ENCODE data around the gene DST.
A peak's percentile ranks its signal among the peaks of the same experiment; 100 is the strongest.

DST gene

DNA sequence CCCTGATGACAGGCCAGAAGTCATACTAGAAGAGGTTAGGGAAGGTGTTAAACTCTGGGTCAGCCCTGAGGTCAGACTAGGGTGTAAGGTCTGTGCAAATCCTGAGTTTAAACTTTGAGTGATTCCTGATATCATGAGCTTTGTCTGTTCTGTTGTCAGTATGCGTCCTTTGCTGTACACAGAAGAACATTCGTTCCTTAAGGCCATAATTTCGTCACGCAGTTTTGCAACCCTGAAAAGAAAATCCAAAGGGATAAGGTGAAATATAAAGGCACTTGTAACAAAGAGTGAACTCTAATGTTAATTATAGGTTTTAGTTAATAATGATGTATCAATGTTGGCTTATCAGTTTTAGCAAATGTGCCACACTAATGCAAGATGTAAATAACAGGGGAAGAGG is 2.3 kb downstream of the DST start:
- no peak for DNase-seq (ENCODE audit: low read depth in 1 of 2, low spot score in 1 of 2)
- TF ChIP-seq JUND (IDR thresholded peaks at IDR 0.05; ENCODE audit: low read depth) = no peak
- in situ Hi-C loops (cut with HindIII; ENCODE audit: low pct_unique_long_range_greater_than_20kb, low sequenced_read_pairs) = no loop called here

DNA sequence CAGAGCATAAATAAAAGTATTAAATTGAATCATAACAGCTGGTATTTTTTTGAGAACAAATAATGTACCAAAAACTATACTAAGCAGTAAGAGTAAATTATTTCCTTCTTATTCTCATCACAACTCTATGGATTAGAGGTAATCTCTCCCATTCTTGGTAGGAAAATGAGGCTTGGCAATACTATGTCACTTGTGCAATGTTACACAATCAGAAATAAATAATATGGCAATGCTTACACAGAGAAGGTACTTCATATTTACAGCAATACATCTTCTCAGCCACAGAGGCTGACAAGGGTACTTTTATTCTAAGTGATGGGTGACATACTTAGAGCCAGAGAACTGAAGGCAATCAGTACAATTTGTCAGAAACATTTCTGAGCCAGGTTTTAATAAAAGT is 3.9 kb downstream of the DST start:
- TF ChIP-seq JUND (IDR thresholded peaks at IDR 0.05; ENCODE audit: low read depth) = no peak
- no peak for DNase-seq (ENCODE audit: low read depth in 1 of 2, low spot score in 1 of 2)
- in situ Hi-C loops (cut with HindIII; ENCODE audit: low pct_unique_long_range_greater_than_20kb, low sequenced_read_pairs) = no loop called here

DNA sequence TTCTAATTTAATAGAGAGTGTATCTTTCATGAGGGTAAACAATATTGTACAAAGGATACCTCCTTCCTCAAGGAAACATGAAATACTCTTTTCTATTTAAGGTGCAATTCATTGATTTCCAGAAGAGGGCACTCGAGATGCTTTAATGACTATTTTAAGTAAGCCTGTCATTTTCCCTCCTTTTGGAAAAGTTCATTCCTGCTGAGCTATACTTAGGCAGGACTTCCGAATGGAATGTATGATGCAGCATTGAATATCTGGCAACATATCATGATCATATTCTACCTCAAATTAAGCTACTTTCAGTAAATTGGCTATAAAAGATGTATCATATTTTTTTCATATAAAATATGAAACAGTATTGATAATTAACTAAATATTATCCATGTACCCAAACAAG is 5.0 kb downstream of the DST start:
- no peak for TF ChIP-seq JUND (IDR thresholded peaks at IDR 0.05; ENCODE audit: low read depth)
- DNase-seq (ENCODE audit: low read depth in 1 of 2, low spot score in 1 of 2) = peak; percentile 4 to 70
- in situ Hi-C loops (cut with HindIII; ENCODE audit: low pct_unique_long_range_greater_than_20kb, low sequenced_read_pairs) = no loop called here

DNA sequence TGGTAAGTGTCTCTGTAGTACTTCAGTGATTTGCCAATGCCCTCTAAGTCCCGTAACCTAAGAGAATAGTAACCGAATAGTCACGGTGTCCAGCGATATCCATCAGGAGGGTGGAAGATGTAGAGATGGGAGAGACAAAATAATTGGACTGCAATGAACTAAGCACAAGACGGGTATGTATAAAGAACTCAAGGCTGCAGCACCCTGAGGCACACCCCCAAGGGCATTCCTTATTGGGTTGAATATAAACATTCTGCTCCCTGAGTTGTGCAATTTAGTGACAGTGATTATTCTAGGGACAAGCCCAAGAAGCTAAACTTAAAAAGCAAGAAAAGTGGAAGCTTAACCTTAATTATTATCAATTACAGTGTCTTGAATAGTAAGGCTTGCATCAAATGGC is 14.6 kb downstream of the DST start:
- no peak for TF ChIP-seq JUND (IDR thresholded peaks at IDR 0.05; ENCODE audit: low read depth)
- DNase-seq (ENCODE audit: low read depth in 1 of 2, low spot score in 1 of 2) = peak in 1 of 2 experiments; percentile 22
- in situ Hi-C loops (cut with HindIII; ENCODE audit: low pct_unique_long_range_greater_than_20kb, low sequenced_read_pairs) = no loop called here

DNA sequence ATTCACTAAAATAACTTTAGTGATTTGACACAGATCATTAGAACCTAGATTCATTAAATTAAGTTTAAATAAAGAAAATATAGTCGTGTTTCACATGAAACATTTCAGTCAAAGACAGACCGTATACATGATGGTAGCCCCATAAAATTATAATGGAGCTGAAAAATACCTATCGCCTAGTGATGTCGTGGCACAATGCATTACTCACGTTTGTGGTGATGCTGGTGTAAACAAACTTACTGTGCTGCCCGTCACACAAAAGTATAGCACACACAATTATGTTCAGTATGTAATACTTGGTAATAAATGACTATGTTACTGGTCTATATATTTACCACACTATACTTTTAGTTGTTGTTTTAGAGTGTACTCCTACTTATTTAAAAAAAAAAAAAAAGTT is 17.3 kb downstream of the DST start:
- in situ Hi-C loops (cut with HindIII; ENCODE audit: low pct_unique_long_range_greater_than_20kb, low sequenced_read_pairs) = no loop called here
- DNase-seq (ENCODE audit: low read depth in 1 of 2, low spot score in 1 of 2) = no peak
- no peak for TF ChIP-seq JUND (IDR thresholded peaks at IDR 0.05; ENCODE audit: low read depth)

DNA sequence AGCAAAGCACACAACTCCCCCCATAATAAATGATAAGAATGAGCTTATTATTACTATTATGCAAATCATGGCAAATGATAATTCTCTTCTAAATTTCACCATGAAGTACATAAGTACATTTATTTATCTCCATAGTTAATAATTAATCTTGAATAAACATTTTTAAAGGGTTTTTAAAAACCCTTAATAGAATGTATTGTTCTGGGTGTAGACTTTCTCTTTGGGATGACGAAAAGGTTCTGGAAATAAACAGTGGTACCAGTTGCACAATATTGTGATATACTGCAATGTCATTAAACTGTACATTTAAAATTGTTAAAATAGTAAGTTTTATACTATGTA is 18.0 kb downstream of the DST start:
- in situ Hi-C loops (cut with HindIII; ENCODE audit: low pct_unique_long_range_greater_than_20kb, low sequenced_read_pairs) = no loop called here
- TF ChIP-seq JUND (IDR thresholded peaks at IDR 0.05; ENCODE audit: low read depth) = no peak
- no peak for DNase-seq (ENCODE audit: low read depth in 1 of 2, low spot score in 1 of 2)

DNA sequence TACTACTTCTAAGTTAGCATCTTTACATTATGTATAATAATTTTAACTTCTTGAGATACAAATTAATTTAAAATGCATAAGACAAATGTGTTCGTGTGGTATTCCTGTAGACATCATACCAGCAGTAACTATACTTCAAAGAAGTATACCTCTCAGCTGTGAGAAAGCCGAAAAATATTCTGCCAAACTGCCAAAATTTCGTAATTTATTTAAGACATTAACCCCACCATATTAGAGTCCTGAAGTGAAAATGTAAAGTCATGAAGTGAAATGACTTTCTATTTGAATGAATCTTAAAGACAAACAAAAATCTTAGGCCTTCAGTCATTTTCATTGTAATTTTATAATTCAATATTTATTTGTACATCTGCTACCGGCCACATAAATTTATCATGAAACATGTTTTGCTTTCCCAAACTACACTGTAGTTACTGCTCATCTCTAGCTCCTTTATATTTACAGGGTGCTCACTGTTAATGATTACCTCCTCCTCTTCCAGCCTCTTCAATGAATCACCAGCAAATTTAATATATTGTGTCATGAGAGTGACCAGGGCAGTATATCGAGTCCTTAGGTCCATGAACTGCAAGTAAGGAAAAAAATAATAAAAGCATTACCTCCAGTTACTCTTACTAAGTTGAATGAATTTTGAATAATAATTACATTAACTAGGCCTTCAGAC is 18.5 kb downstream of the DST start:
- in situ Hi-C loops (cut with HindIII; ENCODE audit: low pct_unique_long_range_greater_than_20kb, low sequenced_read_pairs) = no loop called here
- no peak for TF ChIP-seq JUND (IDR thresholded peaks at IDR 0.05; ENCODE audit: low read depth)
- no peak for DNase-seq (ENCODE audit: low read depth in 1 of 2, low spot score in 1 of 2)

DNA sequence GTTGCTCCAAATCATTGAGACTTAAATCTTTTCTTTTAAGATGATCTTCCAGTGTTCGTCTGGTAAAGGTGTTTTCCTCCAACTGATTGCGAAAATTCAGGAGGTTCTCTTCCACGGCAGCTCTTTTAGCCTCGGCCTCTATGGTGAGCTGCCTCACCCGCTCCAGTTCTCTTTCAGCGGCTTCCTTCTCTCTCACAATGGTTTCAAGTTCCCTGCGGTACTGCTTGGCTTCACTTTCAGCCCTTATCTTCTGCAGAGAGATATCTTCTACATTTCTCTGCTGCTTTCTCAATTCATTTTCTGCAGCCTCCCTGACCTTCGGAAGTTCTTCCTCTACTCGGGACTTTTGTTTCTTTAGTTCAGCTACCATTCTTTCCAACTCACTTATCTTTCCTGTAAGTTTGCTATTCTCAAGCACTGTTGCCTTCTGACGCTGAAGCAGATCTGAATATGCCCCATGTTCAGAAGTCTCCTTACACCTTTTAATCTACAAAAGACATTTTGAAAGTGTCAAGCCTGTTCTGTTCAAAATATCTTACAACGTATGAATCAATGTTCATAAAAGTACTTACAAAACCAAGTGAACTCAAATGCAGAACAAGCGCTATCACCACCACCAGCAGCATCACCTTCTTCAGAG is 22.3 kb downstream of the DST start:
- in situ Hi-C loops (cut with HindIII; ENCODE audit: low pct_unique_long_range_greater_than_20kb, low sequenced_read_pairs) = no loop called here

DNA sequence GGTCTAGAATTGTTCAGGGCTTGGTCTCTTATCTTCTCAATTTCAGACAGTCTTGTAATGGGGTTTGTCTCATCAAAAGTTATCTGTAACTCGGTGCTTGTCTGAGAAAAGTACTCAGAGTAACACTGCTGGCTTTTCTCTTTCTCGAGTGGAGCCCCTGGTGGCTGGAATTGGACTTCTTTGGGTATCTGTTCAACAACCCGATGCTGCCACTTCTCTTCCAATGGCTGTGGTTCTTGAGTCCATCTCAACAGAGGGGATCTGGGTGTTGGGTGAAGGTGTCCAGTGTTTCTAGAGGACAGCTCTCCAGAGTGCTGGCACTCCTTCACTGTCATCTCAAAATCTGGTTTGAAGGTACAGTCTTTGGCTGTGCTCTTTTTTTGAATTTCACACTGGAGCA is 24.6 kb downstream of the DST start:
- DNase-seq (ENCODE audit: low read depth in 1 of 2, low spot score in 1 of 2) = peak in 1 of 2 experiments; percentile 4
- TF ChIP-seq JUND (IDR thresholded peaks at IDR 0.05; ENCODE audit: low read depth) = no peak
- in situ Hi-C loops (cut with HindIII; ENCODE audit: low pct_unique_long_range_greater_than_20kb, low sequenced_read_pairs) = no loop called here

More for the DNA sequence above, 22.3 kb downstream of the DST start:
- TF ChIP-seq JUND (IDR thresholded peaks at IDR 0.05; ENCODE audit: low read depth) = no peak
- no peak for DNase-seq (ENCODE audit: low read depth in 1 of 2, low spot score in 1 of 2)

DNA sequence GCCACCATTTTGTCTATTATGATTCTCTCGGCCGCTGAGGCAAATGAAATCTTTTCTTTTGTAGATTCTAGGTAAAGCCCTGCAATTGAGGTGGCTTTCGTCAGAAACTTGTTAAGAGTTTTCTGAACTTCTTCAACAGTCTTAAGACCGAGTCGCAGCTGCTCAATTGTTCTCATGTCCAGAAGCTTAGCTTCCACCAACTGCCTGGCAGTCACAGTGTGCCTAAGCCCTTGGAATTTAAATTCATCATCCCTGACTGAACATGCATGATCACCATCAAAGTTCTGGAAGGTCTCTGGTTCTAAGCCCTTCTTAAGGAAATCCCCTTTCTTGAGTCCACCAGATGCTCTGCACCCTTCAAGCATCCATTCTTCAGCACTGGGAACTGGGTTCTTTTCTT is 25.7 kb downstream of the DST start:
- TF ChIP-seq JUND (IDR thresholded peaks at IDR 0.05; ENCODE audit: low read depth) = no peak
- in situ Hi-C loops (cut with HindIII; ENCODE audit: low pct_unique_long_range_greater_than_20kb, low sequenced_read_pairs) = no loop called here

DNA sequence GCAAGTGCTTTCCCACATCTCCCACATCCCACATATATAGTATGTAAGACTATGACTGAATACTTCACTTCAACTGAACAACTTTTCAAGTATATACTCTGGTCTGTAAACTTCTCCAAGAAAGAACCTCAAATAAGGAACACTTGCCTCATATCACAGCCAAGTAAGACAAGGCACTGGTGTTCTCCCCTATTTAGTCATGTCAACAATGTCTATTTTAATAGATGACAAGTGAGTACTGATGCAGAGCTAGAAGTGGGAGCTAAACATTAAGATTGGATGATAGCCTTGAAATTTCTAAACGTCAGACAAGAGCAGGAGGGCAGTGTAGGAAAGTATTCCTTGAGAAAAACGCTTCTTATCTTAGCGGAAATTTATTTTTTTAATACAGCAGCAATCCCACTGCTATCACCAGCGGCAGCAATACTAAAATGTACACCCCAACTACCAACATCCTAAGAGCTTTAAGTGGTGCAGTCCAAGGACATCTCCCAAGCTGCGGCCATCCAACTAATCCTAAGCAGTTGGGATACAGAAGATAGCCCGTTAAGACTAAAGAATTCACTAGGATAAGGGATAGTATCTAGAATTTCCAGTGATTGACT is 29.3 kb downstream of the DST start:
- no peak for TF ChIP-seq JUND (IDR thresholded peaks at IDR 0.05; ENCODE audit: low read depth)
- no peak for DNase-seq (ENCODE audit: low read depth in 1 of 2, low spot score in 1 of 2)
- in situ Hi-C loops (cut with HindIII; ENCODE audit: low pct_unique_long_range_greater_than_20kb, low sequenced_read_pairs) = no loop called here

More for the DNA sequence above, 25.7 kb downstream of the DST start:
- no peak for DNase-seq (ENCODE audit: low read depth in 1 of 2, low spot score in 1 of 2)

DNA sequence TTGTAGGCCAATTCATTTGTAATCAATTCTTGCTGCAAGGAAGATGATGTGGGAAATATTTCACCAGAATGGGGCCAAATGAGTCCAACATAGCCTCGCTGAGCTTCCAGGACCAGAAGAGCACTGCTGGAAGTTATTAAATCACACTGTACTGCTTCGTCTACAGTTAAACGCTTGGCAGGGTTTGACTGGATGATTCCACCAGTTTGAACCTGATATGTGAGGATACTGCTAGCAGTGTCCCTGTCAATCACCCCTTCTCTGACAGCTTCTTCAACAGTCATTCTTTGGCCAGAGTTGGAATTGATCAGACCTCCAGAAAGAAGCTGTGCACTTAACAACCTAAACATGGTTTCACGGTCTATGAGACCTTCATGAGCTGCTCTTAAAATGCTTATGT is 34.4 kb downstream of the DST start:
- no peak for TF ChIP-seq JUND (IDR thresholded peaks at IDR 0.05; ENCODE audit: low read depth)
- no peak for DNase-seq (ENCODE audit: low read depth in 1 of 2, low spot score in 1 of 2)
- in situ Hi-C loops (cut with HindIII; ENCODE audit: low pct_unique_long_range_greater_than_20kb, low sequenced_read_pairs) = no loop called here

DNA sequence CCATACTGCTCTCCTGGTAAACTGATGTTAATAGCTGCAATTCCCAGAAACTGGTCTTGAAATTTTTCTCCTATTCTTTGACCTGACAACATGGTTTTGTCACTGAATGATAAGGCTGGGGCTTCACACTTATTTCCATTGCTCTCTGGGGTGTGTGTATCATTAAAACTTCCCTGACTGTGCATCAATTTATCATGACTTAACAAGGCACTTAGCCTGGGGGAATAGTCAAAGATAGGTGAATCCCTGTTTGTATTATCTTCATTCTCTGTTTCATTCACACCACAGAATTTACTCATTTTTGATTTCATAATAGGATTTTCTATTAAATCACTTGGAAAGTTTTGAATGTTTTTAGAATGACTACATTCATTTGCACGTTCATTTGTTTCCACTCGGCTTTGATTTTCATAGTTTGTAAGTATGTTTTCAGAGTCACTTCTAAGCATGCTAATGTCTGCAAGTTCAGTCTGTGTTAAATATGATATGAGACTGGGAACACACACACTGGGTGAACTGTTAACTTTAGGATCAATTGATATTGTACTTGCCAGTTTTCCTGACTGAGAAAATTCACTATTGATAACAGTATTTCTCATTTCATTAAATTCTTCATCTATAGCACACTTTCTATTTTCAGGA is 35.5 kb downstream of the DST start:
- in situ Hi-C loops (cut with HindIII; ENCODE audit: low pct_unique_long_range_greater_than_20kb, low sequenced_read_pairs) = no loop called here
- no peak for TF ChIP-seq JUND (IDR thresholded peaks at IDR 0.05; ENCODE audit: low read depth)
- no peak for DNase-seq (ENCODE audit: low read depth in 1 of 2, low spot score in 1 of 2)

All from T47D (cell line).